HG02759 (cell line): ENCODE results near the gene GFI1.
"Not testable (repeated sequence)": the region's sequence is repeated elsewhere in the genome, so short reads cannot be mapped to it uniquely, and the experiment has no call there.

ENCODE experiments used
- ATAC-seq: cut with Tn5 transposase; IDR thresholded peaks from one replicate; pipeline ENCODE4 v1.9.1; 2021; ENCODE audit warnings: mild to moderate bottlenecking, moderate library complexity; ENCODE audit not compliant: unreplicated experiment

GFI1 gene

GRCh38 chr1:92486251-92487077, at the start of gene GFI1:
Gene GFI1, minus strand, starts transcription at chr1:92486925. Its CDS starts 3,438 bp downstream, at chr1:92483487.
- ATAC-seq, result peak; percentile 29

- not testable (repeated sequence) for ATAC-seq
Observed at GRCh38 chr1:92532371-92532770, 45.6 kb upstream of the GFI1 start.

- not testable (repeated sequence) for ATAC-seq
Observed at GRCh38 chr1:92531939-92532338, 45.2 kb upstream of the GFI1 start.

- no peak for ATAC-seq
Observed at GRCh38 chr1:92527670-92528069, 40.9 kb upstream of the GFI1 start.

GRCh38 chr1:92524944-92525590, 38.3 kb upstream of the GFI1 start:
- ATAC-seq, result not testable (repeated sequence)

- no peak for ATAC-seq
Observed at GRCh38 chr1:92519043-92519442, 32.3 kb upstream of the GFI1 start.

GRCh38 chr1:92516574-92516973, 29.8 kb upstream of the GFI1 start:
- no peak for ATAC-seq

- no peak for ATAC-seq
Observed at GRCh38 chr1:92515796-92516201, 29.1 kb upstream of the GFI1 start.

GRCh38 chr1:92511541-92511940, 24.8 kb upstream of the GFI1 start:
- ATAC-seq, result peak; percentile 56

GRCh38 chr1:92509619-92510018, 22.9 kb upstream of the GFI1 start:
- peak; percentile 56 for ATAC-seq

- no peak for ATAC-seq
Observed at GRCh38 chr1:92505015-92505692, 18.4 kb upstream of the GFI1 start.

GRCh38 chr1:92504291-92505014, 17.7 kb upstream of the GFI1 start:
- ATAC-seq, result no peak

- no peak for ATAC-seq
Observed at GRCh38 chr1:92503926-92504285, 17.2 kb upstream of the GFI1 start.

- ATAC-seq, result peak; percentile 55
Observed at GRCh38 chr1:92503043-92503925, 16.6 kb upstream of the GFI1 start.

- ATAC-seq, result peak; percentile 48
Observed at GRCh38 chr1:92502247-92502646, 15.5 kb upstream of the GFI1 start.

GRCh38 chr1:92500552-92500951, 13.8 kb upstream of the GFI1 start:
- no peak for ATAC-seq

GRCh38 chr1:92495392-92496063, 8.8 kb upstream of the GFI1 start:
- ATAC-seq, result no peak

GRCh38 chr1:92494485-92495141, 7.9 kb upstream of the GFI1 start:
- no peak for ATAC-seq

- ATAC-seq, result no peak
Observed at GRCh38 chr1:92493139-92493538, 6.4 kb upstream of the GFI1 start.
